Osteocyte (in vitro differentiated cells): Measurements from ENCODE around the gene LYSMD1. TPM values are rescaled to one million over a fixed set of nuclear protein-coding genes. Genes with fewer than 3 reads are reported as not detected.
A peak's percentile ranks its signal among the peaks of the same experiment; 100 is the strongest.
"Not testable (repeated sequence)": the region's sequence is repeated elsewhere in the genome, so short reads cannot be mapped to it uniquely, and the experiment has no call there.

Experiments used
- DNase-seq: peaks from one replicate; pipeline ENCODE4 v3.0.0; 2021; ENCODE audit warnings: mixed read lengths; ENCODE audit not compliant: unreplicated experiment; ENCODE audit errors: extremely low spot score
- H3K27ac Mint-ChIP-seq: one replicate; pipeline ENCODE4 v1.8.0; 2021; ENCODE audit warnings: mild to moderate bottlenecking, mixed read lengths; ENCODE audit not compliant: unreplicated experiment
- H3K27me3 Mint-ChIP-seq: one replicate; pipeline ENCODE4 v1.8.0; 2021; ENCODE audit warnings: mixed read lengths; ENCODE audit not compliant: unreplicated experiment
- H3K36me3 Mint-ChIP-seq: one replicate; pipeline ENCODE4 v1.8.0; 2021; ENCODE audit warnings: mixed read lengths; ENCODE audit not compliant: unreplicated experiment
- H3K4me1 Mint-ChIP-seq: one replicate; pipeline ENCODE4 v1.8.0; 2021; ENCODE audit warnings: mixed read lengths; ENCODE audit not compliant: unreplicated experiment
- H3K4me3 Mint-ChIP-seq: one replicate; pipeline ENCODE4 v1.8.0; 2021; ENCODE audit warnings: mild to moderate bottlenecking, moderate library complexity, mixed read lengths; ENCODE audit not compliant: unreplicated experiment
- H3K9me3 Mint-ChIP-seq: one replicate; pipeline ENCODE4 v1.8.0; 2021; ENCODE audit warnings: mixed read lengths; ENCODE audit not compliant: unreplicated experiment
- CTCF ChIP-seq: fragments of 200-600 bp; sonication (generic); IDR thresholded peaks from 2 replicates; pipeline ENCODE4 v1.5.0; 2021; ENCODE audit warnings: antibody characterized with exemption, mild to moderate bottlenecking, moderate library complexity
- total RNA-seq: library from RNA; stranded (reverse); gene quantifications from 2 replicates; pipeline ENCODE4 v1.2.1, GENCODE V29; 2021

LYSMD1 gene
- total RNA-seq, 1 donor from 2014 or later = 12.6 TPM

- no peak for DNase-seq
- H3K27me3 Mint-ChIP-seq = no peaks in the 10 kb centered on the region
- H3K4me3 Mint-ChIP-seq = peak overlapping the region; percentile 100
- peak overlapping the region; percentile 100 for H3K27ac Mint-ChIP-seq
- H3K36me3 Mint-ChIP-seq = peaks cover 4% of the 10 kb centered on the region
- no peaks in the 10 kb centered on the region for H3K9me3 Mint-ChIP-seq
- peaks cover 41% of the 10 kb centered on the region for H3K4me1 Mint-ChIP-seq
- TF ChIP-seq CTCF = no peak
These were observed 34.3 kb upstream of the LYSMD1 start for GRCh38 chr1:151199873-151200581.

- Mint-ChIP-seq H3K27me3 (no peaks in the 10 kb centered on the region), H3K4me3 (peak within 1 kb of the TSS; percentile 100), H3K27ac (peak within 1 kb of the TSS; percentile 100), H3K9me3 (no peaks in the 10 kb centered on the region), H3K36me3 (no peaks in the 10 kb centered on the region), H3K4me1 (peaks cover 43% of the 10 kb centered on the region)
- peak; percentile 99 for DNase-seq
- TF ChIP-seq CTCF = no peak
These were observed 32.8 kb upstream of the LYSMD1 start, which contains the start of gene PIP5K1A for GRCh38 chr1:151198254-151199127. Gene PIP5K1A, plus strand, starts transcription at chr1:151198552. Its CDS starts 445 bp downstream, at chr1:151198997.

- TF ChIP-seq CTCF = no peak
- no peak for DNase-seq
- peak overlapping the region; percentile 100 for H3K4me3 Mint-ChIP-seq
- no peaks in the 10 kb centered on the region for H3K27me3 Mint-ChIP-seq
- peaks cover 43% of the 10 kb centered on the region for H3K4me1 Mint-ChIP-seq
- H3K36me3 Mint-ChIP-seq = no peaks in the 10 kb centered on the region
- peak overlapping the region; percentile 100 for H3K27ac Mint-ChIP-seq
- no peaks in the 10 kb centered on the region for H3K9me3 Mint-ChIP-seq
These were observed 32.2 kb upstream of the LYSMD1 start for GRCh38 chr1:151197863-151198253.

- Mint-ChIP-seq H3K27me3 (no peaks in the 10 kb centered on the region), H3K36me3 (no peaks in the 10 kb centered on the region), H3K4me1 (peaks cover 34% of the 10 kb centered on the region), H3K27ac (peak overlapping the region; percentile 84), H3K4me3 (peak overlapping the region; percentile 56), H3K9me3 (no peaks in the 10 kb centered on the region)
- TF ChIP-seq CTCF = peak; percentile 67
- DNase-seq = no peak
These were observed 30.6 kb upstream of the LYSMD1 start for GRCh38 chr1:151196292-151196800.

GRCh38 chr1:151194894-151195594 lies 29.3 kb upstream of the LYSMD1 start:
- not testable (repeated sequence) for H3K9me3 Mint-ChIP-seq, H3K36me3 Mint-ChIP-seq, H3K27me3 Mint-ChIP-seq, DNase-seq, H3K4me3 Mint-ChIP-seq
- H3K27ac Mint-ChIP-seq = peak overlapping the region; percentile 84
- H3K4me1 Mint-ChIP-seq = peaks cover 31% of the 10 kb centered on the region
